ENCODE measurements around the gene ALDH1L2. TPM values are rescaled to one million over a fixed set of nuclear protein-coding genes. Genes with fewer than 3 reads are reported as not detected.
"Not testable (repeated sequence)": the region's sequence is repeated elsewhere in the genome, so short reads cannot be mapped to it uniquely, and the experiment has no call there.

ALDH1L2 gene
- 110 TPM for polyA plus RNA-seq (2013, experiment 1 of 2; ENCODE audit: insufficient read length)
- polyA plus RNA-seq (2013, experiment 2 of 2; ENCODE audit: insufficient read length), result 103 TPM

DNA sequence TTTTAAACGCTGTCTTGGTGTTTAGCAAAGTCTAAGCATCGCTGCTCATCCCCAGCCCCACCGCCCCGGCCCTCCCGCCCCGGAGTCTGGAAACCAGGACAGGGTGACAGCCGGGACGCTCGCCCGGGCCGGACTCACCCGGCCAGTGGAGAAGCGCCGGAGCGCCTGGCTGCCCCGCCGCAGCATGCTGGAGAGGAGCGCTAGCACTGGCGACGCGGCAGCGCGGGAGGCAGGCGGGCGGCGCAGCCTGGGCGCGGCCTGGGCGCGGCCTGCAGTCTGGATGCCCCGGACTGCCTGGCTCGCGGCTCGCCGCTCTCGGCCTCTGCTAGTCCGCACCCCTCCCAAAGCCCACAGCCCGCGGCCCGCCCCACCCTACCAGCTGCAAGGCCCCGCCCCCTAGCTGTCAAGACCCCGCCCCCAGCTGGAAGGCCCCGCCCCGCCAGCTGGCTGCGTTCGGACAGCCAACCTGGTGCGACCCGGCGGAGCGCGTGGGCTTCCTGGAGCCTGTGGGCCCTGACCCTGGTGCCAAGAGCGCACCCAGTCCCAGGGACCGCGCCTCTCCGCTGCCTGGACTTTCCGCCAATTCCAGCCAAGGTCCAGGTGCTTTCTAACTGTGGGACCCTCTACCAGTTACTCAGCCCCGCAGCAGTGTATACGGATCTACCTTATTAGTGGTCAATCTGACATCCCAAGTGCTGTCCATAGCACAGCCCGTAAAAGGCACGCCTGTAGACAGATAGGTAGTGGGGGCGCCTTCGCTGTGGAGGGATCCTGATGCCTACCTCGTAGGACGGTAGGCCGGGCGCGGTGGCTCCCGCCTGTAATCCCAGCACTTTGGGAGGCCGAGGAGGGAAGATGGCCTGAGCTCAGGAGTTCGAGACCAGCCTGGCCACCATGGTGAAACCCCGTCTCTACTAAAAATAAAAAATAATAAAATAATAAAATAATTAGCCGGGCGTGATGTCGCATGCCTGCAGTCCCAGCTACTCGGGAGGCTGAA is at the start of gene ALDH1L2:
Gene ALDH1L2 (minus strand): TSS at position 208 of the 1,000 bp plus-strand sequence. CDS start 22 bp downstream, at position 186.
- peak; percentile 93 for DNase-seq

DNA sequence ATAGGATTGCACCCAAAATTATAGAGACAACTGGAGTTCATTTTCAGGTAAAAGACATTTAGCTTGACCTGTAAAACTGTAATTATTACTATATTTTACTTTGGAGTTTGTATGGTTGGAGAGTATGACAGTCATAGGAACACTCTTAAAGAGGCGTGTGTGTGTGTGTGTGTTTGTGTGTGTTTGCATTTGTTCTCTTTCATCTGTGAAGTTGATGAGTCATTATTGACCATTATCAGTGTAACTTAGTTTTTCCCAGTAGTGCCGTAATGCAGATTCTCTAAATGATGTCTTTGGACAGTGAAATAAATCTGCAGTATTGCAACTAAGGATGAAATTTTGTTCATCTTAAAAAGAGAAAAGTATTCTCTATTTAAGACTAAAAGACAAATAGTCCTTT is 36.3 kb upstream of the ALDH1L2 start:
- no peak for DNase-seq

GRCh38 chr12:105116969-105117368 is 32.7 kb upstream of the ALDH1L2 start:
- no peak for DNase-seq

DNA sequence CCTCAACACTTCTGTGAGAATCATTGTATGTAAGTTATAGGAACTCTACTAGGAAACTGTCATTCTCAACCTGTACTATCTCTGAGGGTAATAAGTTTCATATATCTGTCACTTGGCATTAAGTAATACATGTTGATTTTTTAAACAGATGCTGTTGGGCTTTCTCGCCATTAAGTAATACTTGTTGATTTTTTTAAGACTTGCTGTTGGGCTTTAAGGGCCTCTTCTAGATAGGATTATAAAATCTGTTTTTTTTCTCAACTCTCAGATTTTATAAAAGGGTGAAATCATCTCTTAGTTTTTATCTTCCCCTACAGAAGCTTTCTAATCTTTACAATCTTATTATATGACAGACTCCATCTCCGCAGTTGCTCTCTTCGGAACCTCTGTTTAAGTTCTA is 28.8 kb upstream of the ALDH1L2 start:
- no peak for DNase-seq

- DNase-seq, result no peak
Observed at GRCh38 chr12:105110851-105111250, 26.6 kb upstream of the ALDH1L2 start.

DNA sequence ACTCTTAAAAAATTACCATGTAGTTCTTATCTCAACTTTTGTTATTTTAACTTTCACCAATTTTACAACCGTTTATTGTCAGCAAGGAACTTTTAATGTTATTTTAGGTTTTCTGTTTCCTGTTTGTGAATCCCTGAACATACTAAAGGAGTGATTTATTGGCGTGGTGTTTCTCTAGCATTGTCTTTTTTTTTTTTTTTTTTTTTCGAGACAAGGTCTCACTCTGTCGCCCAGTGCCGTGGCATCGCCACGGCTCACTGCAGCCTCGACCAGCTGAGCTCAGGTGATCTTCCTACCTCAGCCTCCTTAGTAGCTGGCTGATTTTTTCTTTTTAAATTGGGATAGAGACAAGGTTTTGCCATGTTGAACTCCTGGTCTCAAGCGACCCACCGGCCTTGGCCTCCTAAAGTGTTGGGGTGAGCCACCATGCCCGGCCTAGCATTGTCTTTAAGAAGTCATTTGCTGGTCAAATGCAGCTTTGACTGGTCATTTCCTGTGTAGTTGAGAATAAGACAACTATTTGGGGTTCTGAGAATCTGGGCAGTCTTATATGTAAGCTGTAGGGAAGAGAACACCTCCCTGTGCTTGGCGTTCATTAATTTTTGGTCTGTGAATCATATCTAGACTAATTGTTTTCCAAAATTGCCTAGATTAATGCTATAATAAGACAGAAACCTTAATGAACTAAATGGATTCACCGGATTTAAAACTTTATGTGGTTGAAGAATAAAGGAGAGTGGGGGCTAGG is 25.4 kb upstream of the ALDH1L2 start:
- DNase-seq, result peak; percentile 33

DNA sequence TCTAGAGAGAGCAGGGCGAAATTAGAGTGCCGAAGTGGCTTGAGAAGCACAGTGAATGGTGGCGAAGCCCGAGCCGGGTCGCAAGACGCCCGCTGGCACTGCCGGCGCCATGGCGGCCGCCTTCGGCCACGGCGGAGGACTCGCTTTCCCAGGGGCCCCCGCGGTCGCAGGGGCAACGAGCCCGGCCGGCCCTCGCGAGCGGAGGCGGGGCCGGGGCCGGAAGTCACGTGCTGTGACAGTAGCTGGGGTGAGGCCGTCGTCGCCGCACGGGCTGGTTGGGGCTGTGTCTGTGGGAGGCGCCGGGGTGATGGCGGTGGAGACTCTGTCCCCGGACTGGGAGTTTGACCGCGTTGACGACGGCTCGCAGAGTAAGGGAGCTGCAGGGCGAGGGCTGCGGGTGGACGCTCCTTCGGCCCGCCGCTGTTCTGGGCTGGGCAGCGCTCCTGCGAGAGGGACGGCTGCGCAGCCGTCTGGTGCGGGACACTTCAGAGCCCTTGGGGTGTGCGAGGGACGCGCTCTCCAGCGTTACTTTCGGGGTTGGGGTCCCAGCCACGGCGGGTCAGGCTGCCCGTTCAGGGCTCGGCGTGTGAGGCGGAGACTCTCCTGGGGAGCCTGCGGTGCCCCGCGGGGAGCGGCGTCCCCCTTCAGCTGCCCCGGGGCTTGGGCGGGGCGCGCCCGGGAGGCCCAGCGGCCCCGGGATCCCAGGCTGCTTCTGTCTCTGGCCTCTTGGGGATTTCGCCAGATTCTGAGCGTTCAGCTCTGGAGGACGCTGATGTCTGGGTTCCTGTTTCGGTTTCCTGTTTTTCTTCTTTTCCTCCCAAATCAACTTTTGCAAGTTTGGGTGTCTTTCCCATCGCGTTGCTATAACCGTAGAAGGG is 23.5 kb upstream of the ALDH1L2 start, which contains the start of gene WASHC4:
Gene WASHC4 (plus strand): TSS at position 238 of the 878 bp plus-strand sequence. CDS start 70 bp downstream, at position 308.
- peak; percentile 92 for DNase-seq

GRCh38 chr12:105107171-105107493 is 22.9 kb upstream of the ALDH1L2 start:
- peak; percentile 42 for DNase-seq

GRCh38 chr12:105106621-105107020 is 22.4 kb upstream of the ALDH1L2 start:
- no peak for DNase-seq

- DNase-seq, result no peak
Observed at GRCh38 chr12:105104762-105105161, 20.5 kb upstream of the ALDH1L2 start.

GRCh38 chr12:105102673-105103072 is 18.4 kb upstream of the ALDH1L2 start:
- DNase-seq, result no peak

DNA sequence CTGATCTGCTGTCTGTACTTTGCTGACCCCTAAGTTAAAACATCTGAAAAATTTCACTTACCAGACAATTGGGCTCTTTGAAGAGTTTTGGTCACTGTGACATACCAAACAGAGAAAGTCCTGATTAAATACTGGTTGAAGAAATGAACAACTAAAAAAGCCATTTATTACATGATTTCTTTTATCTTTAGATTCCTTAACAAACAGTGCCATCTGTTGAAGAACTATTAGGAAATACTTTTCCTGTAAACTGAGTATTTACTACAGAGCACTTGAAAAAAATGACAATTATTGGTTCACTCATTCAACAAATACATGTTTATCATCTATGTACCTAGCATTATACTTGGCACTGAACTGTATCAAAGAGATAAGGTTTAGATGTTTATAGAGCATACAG is 16.7 kb upstream of the ALDH1L2 start:
- peak; percentile 30 for DNase-seq

- peak; percentile 65 for DNase-seq
Observed at GRCh38 chr12:105100207-105100985, 16.1 kb upstream of the ALDH1L2 start.

DNA sequence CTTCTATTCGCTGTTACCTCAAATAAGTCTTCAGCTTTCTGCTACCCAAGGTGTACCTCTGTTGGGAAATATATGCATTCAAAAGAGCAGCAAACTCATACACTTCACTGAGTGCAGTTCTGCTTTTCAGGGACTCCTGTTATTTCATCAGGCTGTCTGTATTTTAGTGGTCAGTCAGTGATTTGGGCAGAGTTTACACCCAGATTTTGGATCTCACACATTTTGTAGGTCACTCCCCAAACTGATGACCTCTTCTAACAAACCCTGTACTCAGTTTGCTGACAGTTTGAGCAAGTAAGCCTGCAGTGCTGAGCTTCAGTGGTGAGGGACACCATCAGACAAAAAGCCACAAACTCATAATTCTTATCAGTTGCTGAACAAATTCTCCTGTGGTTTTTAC is 15.1 kb upstream of the ALDH1L2 start:
- DNase-seq, result no peak

DNA sequence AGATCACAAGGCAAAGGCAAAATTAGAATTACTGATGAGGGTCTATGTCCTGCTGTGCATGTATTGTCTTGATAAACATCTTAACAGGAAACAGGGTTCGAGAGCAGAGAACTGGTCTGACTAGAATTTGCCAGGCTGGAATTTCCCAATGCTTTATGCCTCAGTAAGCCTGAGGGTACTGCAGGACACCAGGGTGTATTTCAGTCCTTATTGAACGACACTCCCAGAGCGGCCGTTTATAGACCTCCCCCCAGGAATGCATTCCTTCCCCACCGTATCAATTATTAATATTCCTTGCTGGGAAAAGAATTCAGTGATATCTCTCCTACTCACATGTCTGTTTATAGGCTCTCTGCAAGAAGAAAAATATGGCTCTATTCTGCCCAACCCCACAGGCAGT is 11.1 kb upstream of the ALDH1L2 start:
- not testable (repeated sequence) for DNase-seq

GRCh38 chr12:105092336-105092735 is 8.1 kb upstream of the ALDH1L2 start:
- no peak for DNase-seq

GRCh38 chr12:105091476-105092206 is 7.4 kb upstream of the ALDH1L2 start:
- no peak for DNase-seq

GRCh38 chr12:105090361-105090760 is 6.1 kb upstream of the ALDH1L2 start:
- no peak for DNase-seq

DNA sequence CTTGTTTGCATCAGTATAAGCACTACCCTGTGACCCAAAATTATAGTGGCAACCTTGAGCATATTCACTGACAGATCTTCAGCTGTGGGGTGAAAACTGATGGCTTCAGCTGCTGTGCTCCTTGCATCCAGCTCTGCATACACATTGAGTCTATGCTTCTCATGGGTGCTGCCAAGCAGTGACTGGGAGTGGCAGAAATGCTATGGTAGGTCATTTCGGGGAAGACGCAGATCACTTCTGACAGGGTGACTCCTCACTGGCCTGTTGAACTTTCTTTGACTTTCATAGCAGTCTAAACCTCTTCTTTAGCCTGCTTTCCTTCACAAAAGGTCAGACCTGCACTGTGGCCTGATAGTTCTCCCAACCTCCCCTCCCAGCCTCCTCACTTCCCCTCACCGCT is 5.6 kb upstream of the ALDH1L2 start:
- DNase-seq, result no peak

DNA sequence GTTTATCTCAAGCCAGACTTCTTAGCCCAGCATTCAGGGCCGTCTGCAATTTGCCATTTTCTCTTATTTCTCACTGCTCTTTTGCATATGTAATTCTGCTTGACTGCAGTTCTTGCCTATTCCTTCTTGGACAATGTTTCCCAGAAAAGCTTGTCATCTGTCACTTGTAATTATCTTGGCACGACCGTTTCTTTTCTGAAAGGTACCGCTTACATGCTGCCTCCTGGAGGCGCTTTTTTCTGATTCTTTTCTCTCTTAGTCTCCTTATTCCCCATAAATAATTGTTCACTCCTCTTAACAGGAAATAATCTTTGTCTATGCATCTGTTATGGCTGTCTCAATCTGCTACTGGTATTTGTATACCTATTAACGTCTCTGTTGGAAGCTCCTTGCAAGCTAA is 1.2 kb upstream of the ALDH1L2 start:
- DNase-seq, result no peak
